Upper lobe of left lung (tissue), 6 donors: ENCODE data around the gene NR3C1. TPM values are rescaled to one million over a fixed set of nuclear protein-coding genes. Genes with fewer than 3 reads are reported as not detected.

Experiments
- ATAC-seq, 2 donors: fragments of 200-7000 bp; cut with Tn5 transposase; one replicate each; pipeline ENCODE4 v1.9.1; 2022; ENCODE audit warnings: mild to moderate bottlenecking in 2 of 2, moderate library complexity in 2 of 2; ENCODE audit not compliant: low FRiP score in 2 of 2
- DNase-seq, 2 donors: peaks; one replicate each; pipeline ENCODE4 v3.0.0-alpha.2; 2019 to 2020
- H3K27ac ChIP-seq, 4 donors: fragments of 200-600 bp; sonication (generic); one replicate each; pipeline ENCODE4 v1.5.1; 2016 to 2019
- H3K27me3 ChIP-seq, 4 donors: fragments of 200-600 bp; sonication (generic); one replicate each; pipeline ENCODE4 v1.5.1; 2017 to 2019
- H3K36me3 ChIP-seq, 4 donors: fragments of 200-600 bp; sonication (generic); one replicate each; pipeline ENCODE4 v1.5.1; 2016 to 2019
- H3K4me1 ChIP-seq, 4 donors: fragments of 200-600 bp; sonication (generic); one replicate each; pipeline ENCODE4 v1.5.1; 2018 to 2019
- H3K4me3 ChIP-seq, 4 donors: fragments of 200-600 bp; sonication (generic); one replicate each; pipeline ENCODE4 v1.5.1; 2017 to 2019; ENCODE audit warnings: mild to moderate bottlenecking in 2 of 4, moderate library complexity in 1 of 4
- H3K9me3 ChIP-seq, 4 donors: fragments of 200-600 bp; sonication (generic); one replicate each; pipeline ENCODE4 v1.5.1; 2018 to 2019
- EP300 ChIP-seq, 4 donors: sonication (generic); formaldehyde crosslinking; IDR thresholded peaks; one replicate each; pipeline ENCODE4 v1.5.1; 2017; ENCODE audit warnings: antibody characterized with exemption in 4 of 4, control low read depth in 2 of 4
- POLR2A ChIP-seq, 4 donors: fragments of 450-650 bp; IDR thresholded peaks; one replicate each; pipeline ENCODE4 v1.5.1; 2016 to 2017; ENCODE audit warnings: antibody characterized with exemption in 4 of 4, mild to moderate bottlenecking in 2 of 4
- POLR2AphosphoS5 ChIP-seq, 2 donors: sonication (generic); formaldehyde crosslinking; IDR thresholded peaks; one replicate each; pipeline ENCODE4 v1.5.1; 2017; ENCODE audit warnings: antibody characterized with exemption in 2 of 2
- WGBS, 2 donors: methylation state at CpG; one replicate each; pipeline ENCODE4 v1.1.5; 2017 to 2018; 5-methylcytosine and 5-hydroxymethylcytosine counted together
- total RNA-seq, 6 donors: library from RNA; depleted of rRNA in 4 of 6; stranded (reverse); fragments of >200 nt in 4 of 6; gene quantifications; one replicate each; pipeline versions ENCODE4 v1.1.0 to v1.2.1, GENCODE V29; 2016 to 2021
- TF ChIP-seq, protein P1 (sequence below), 6 experiments: fragments of 450-650 bp in 4 of 6; fragments of 200-600 bp in 2 of 6; sonication (generic) in 2 of 6; IDR thresholded peaks; one replicate each; pipeline ENCODE4 v1.5.1; 2016 to 2019; ENCODE audit warnings: antibody characterized with exemption in 6 of 6
- donor health status: DM: no; HTN: no; CAD: no; lungs with moderate emphysema.
- donor health status: DM: no; HTN: yes; CAD: no; lungs with severe emphysema.

NR3C1 gene
- total RNA-seq, 6 donors from 2014 or later = 44.5 to 101 (median 72.7) TPM

GRCh38 chr5:143347046-143347445 lies 56.4 kb downstream of the NR3C1 start:
- Histone ChIP-seq H3K4me3 (no peak overlapping the region), H3K27ac (peak overlapping the region in 2 of 4 donors; percentile 31 to 61), H3K27me3 (no peaks in the 10 kb centered on the region), H3K4me1 (peaks cover 41 to 70% (median 52%) of the 10 kb centered on the region in 4 donors), H3K9me3 (no peaks in the 10 kb centered on the region), H3K36me3 (no peaks in the 10 kb centered on the region)
- WGBS, 2 donors = 15 to 28% methylated on average over 1 of the region's 1 CpG
- no peak for ATAC-seq
- no peak for DNase-seq
- TF ChIP-seq POLR2AphosphoS5 (IDR thresholded peaks at IDR 0.05) (no peak), EP300 (IDR thresholded peaks at IDR 0.05) (no peak), POLR2A (IDR thresholded peaks at IDR 0.05) (no peak)
- TF ChIP-seq, protein P1, sequence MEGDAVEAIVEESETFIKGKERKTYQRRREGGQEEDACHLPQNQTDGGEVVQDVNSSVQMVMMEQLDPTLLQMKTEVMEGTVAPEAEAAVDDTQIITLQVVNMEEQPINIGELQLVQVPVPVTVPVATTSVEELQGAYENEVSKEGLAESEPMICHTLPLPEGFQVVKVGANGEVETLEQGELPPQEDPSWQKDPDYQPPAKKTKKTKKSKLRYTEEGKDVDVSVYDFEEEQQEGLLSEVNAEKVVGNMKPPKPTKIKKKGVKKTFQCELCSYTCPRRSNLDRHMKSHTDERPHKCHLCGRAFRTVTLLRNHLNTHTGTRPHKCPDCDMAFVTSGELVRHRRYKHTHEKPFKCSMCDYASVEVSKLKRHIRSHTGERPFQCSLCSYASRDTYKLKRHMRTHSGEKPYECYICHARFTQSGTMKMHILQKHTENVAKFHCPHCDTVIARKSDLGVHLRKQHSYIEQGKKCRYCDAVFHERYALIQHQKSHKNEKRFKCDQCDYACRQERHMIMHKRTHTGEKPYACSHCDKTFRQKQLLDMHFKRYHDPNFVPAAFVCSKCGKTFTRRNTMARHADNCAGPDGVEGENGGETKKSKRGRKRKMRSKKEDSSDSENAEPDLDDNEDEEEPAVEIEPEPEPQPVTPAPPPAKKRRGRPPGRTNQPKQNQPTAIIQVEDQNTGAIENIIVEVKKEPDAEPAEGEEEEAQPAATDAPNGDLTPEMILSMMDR (IDR thresholded peaks at IDR 0.05) = no peak

GRCh38 chr5:143345671-143346440 lies 57.6 kb downstream of the NR3C1 start:
- TF ChIP-seq EP300 (IDR thresholded peaks at IDR 0.05) (no peak), POLR2AphosphoS5 (IDR thresholded peaks at IDR 0.05) (no peak), POLR2A (IDR thresholded peaks at IDR 0.05) (no peak)
- TF ChIP-seq, protein P1 (IDR thresholded peaks at IDR 0.05) = no peak
- WGBS, 2 donors = 85 to 87% methylated on average over 1 of the region's 1 CpG
- H3K27ac ChIP-seq = no peak overlapping the region
- ATAC-seq (no peak), DNase-seq (no peak)
- peaks cover 40 to 65% (median 52%) of the 10 kb centered on the region in 4 donors for H3K4me1 ChIP-seq
- H3K27me3 ChIP-seq = no peaks in the 10 kb centered on the region
- H3K36me3 ChIP-seq = no peaks in the 10 kb centered on the region
- H3K9me3 ChIP-seq = no peaks in the 10 kb centered on the region
- H3K4me3 ChIP-seq = no peak overlapping the region

- DNase-seq (no peak), ATAC-seq (no peak)
- Histone ChIP-seq H3K4me1 (peaks cover 25 to 46% (median 34%) of the 10 kb centered on the region in 4 donors), H3K36me3 (no peaks in the 10 kb centered on the region), H3K27ac (peak overlapping the region in 1 of 4 donors; percentile 11), H3K4me3 (no peak overlapping the region), H3K9me3 (no peaks in the 10 kb centered on the region), H3K27me3 (no peaks in the 10 kb centered on the region)
- 82 to 95% methylated on average over 2 of the region's 2 CpGs for WGBS, 2 donors
- TF ChIP-seq POLR2AphosphoS5 (IDR thresholded peaks at IDR 0.05) (no peak), EP300 (IDR thresholded peaks at IDR 0.05) (no peak), POLR2A (IDR thresholded peaks at IDR 0.05) (no peak)
- TF ChIP-seq, protein P1 (IDR thresholded peaks at IDR 0.05) = no peak
Observed at GRCh38 chr5:143343042-143343441, 60.4 kb downstream of the NR3C1 start.

GRCh38 chr5:143342607-143343006 lies 60.9 kb downstream of the NR3C1 start:
- H3K27me3 ChIP-seq = no peaks in the 10 kb centered on the region
- 87 to 90% methylated on average over 5 of the region's 5 CpGs for WGBS, 2 donors
- peak overlapping the region in 1 of 4 donors; percentile 11 for H3K27ac ChIP-seq
- TF ChIP-seq, protein P1 (IDR thresholded peaks at IDR 0.05) = no peak
- TF ChIP-seq EP300 (IDR thresholded peaks at IDR 0.05) = no peak
- TF ChIP-seq POLR2A (IDR thresholded peaks at IDR 0.05) = no peak
- TF ChIP-seq POLR2AphosphoS5 (IDR thresholded peaks at IDR 0.05) = no peak
- ATAC-seq (no peak), DNase-seq (no peak)
- no peak overlapping the region for H3K4me3 ChIP-seq
- peaks cover 22 to 41% (median 30%) of the 10 kb centered on the region in 4 donors for H3K4me1 ChIP-seq
- H3K9me3 ChIP-seq = no peaks in the 10 kb centered on the region
- H3K36me3 ChIP-seq = no peaks in the 10 kb centered on the region
